Keratinocyte (primary cell): ENCODE measurements around the gene ALKBH2.

Experiments
- EZH2 ChIP-seq: IDR thresholded peaks from one replicate; pipeline ENCODE4 v1.6.1; 2012; ENCODE audit warnings: inconsistent platforms, mild to moderate bottlenecking, low read length, moderate library complexity
- TF ChIP-seq, protein P1 (sequence below), 3 experiments: IDR thresholded peaks in 1 of 3; conservative IDR thresholded peaks in 1 of 3; optimal IDR thresholded peaks in 1 of 3; 2 replicates in 2 of 3; 3 replicates in 1 of 3; pipeline versions ENCODE3 to v1.5.1; 2011; ENCODE audit warnings: low read length in 3 of 3, mild to moderate bottlenecking in 3 of 3, moderate library complexity in 2 of 3, control low read depth in 1 of 3, inconsistent platforms in 1 of 3; ENCODE audit not compliant: insufficient read depth in 2 of 3; ENCODE audit errors: extremely low read depth in 1 of 3

DNA sequence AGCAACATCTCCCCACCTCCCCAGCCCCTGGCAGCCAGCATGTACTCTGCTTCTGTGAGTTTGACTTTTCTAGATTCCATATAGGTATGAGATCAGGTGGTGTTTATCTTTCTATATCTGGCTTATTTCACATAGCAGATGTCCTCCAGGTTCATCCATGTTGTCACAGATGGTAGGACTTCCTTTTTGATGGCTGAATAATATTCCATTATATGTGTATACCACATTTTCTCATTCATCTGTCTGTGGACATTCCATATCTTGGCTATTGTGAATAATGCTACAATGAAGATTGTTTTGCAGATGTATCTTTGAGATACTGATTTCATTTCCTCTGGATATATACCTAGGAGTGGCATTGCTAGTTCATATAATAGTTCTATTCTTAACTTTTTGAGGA lies 18.4 kb downstream of the ALKBH2 start:
- TF ChIP-seq, protein P1, sequence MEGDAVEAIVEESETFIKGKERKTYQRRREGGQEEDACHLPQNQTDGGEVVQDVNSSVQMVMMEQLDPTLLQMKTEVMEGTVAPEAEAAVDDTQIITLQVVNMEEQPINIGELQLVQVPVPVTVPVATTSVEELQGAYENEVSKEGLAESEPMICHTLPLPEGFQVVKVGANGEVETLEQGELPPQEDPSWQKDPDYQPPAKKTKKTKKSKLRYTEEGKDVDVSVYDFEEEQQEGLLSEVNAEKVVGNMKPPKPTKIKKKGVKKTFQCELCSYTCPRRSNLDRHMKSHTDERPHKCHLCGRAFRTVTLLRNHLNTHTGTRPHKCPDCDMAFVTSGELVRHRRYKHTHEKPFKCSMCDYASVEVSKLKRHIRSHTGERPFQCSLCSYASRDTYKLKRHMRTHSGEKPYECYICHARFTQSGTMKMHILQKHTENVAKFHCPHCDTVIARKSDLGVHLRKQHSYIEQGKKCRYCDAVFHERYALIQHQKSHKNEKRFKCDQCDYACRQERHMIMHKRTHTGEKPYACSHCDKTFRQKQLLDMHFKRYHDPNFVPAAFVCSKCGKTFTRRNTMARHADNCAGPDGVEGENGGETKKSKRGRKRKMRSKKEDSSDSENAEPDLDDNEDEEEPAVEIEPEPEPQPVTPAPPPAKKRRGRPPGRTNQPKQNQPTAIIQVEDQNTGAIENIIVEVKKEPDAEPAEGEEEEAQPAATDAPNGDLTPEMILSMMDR (optimal IDR thresholded peaks at IDR 0.05 in 1 of 3, IDR thresholded peaks at IDR 0.05 in 1 of 3, conservative IDR thresholded peaks at IDR 0.05 in 1 of 3; ENCODE audit: extremely low read depth in 1 of 3, insufficient read depth in 2 of 3, low read length in 3 of 3) = no peak
- TF ChIP-seq EZH2 = no peak
